Uterus (tissue), 2 donors: ENCODE measurements around the gene MIEN1.

Experiments
- POLR2A ChIP-seq, 2 donors: fragments of 450-650 bp; IDR thresholded peaks; one replicate each; pipeline ENCODE4 v1.6.1; 2016; ENCODE audit warnings: antibody characterized with exemption in 2 of 2, mild to moderate bottlenecking in 1 of 2, moderate library complexity in 1 of 2
- TF ChIP-seq, protein P1 (sequence below), 4 experiments: fragments of 200-600 bp in 2 of 4; fragments of 450-650 bp in 2 of 4; sonication (generic) in 2 of 4; IDR thresholded peaks; one replicate each; pipeline ENCODE4 v1.5.1; 2016 to 2019; ENCODE audit warnings: antibody characterized with exemption in 4 of 4, mild to moderate bottlenecking in 2 of 4, moderate library complexity in 1 of 4

- TF ChIP-seq, protein P1, sequence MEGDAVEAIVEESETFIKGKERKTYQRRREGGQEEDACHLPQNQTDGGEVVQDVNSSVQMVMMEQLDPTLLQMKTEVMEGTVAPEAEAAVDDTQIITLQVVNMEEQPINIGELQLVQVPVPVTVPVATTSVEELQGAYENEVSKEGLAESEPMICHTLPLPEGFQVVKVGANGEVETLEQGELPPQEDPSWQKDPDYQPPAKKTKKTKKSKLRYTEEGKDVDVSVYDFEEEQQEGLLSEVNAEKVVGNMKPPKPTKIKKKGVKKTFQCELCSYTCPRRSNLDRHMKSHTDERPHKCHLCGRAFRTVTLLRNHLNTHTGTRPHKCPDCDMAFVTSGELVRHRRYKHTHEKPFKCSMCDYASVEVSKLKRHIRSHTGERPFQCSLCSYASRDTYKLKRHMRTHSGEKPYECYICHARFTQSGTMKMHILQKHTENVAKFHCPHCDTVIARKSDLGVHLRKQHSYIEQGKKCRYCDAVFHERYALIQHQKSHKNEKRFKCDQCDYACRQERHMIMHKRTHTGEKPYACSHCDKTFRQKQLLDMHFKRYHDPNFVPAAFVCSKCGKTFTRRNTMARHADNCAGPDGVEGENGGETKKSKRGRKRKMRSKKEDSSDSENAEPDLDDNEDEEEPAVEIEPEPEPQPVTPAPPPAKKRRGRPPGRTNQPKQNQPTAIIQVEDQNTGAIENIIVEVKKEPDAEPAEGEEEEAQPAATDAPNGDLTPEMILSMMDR (IDR thresholded peaks at IDR 0.05), result no peak
- TF ChIP-seq POLR2A (IDR thresholded peaks at IDR 0.05), result no peak
These were observed 36.8 kb upstream of the MIEN1 start for GRCh38 chr17:39767147-39767546.
